Progenitor cell of endocrine pancreas (in vitro differentiated cells): ENCODE measurements around the gene EIF4G2. TPM values are rescaled to one million over a fixed set of nuclear protein-coding genes. Genes with fewer than 3 reads are reported as not detected.
"Not testable (repeated sequence)": the region's sequence is repeated elsewhere in the genome, so short reads cannot be mapped to it uniquely, and the experiment has no call there.

Experiments used
- DNase-seq: peaks from one replicate; pipeline ENCODE4 v3.0.0; 2021; ENCODE audit warnings: low spot score; ENCODE audit not compliant: unreplicated experiment
- H3K27ac Mint-ChIP-seq: 2 replicates; pipeline ENCODE4 v1.8.0; 2021; ENCODE audit warnings: mild to moderate bottlenecking, moderate library complexity, mixed read lengths
- H3K27me3 Mint-ChIP-seq: 2 replicates; pipeline ENCODE4 v1.8.0; 2021; ENCODE audit warnings: mixed read lengths
- H3K36me3 Mint-ChIP-seq: 2 replicates; pipeline ENCODE4 v1.8.0; 2022; ENCODE audit warnings: mixed read lengths; ENCODE audit not compliant: insufficient read depth
- H3K4me1 Mint-ChIP-seq: 2 replicates; pipeline ENCODE4 v1.8.0; 2021; ENCODE audit warnings: low read depth, mixed read lengths
- H3K4me3 Mint-ChIP-seq: 2 replicates; pipeline ENCODE4 v1.8.0; 2021; ENCODE audit warnings: low read depth, mild to moderate bottlenecking, moderate library complexity, mixed read lengths
- H3K9me3 Mint-ChIP-seq: 2 replicates; pipeline ENCODE4 v1.8.0; 2021; ENCODE audit warnings: low read depth, mixed read lengths
- CTCF ChIP-seq: fragments of 200-600 bp; sonication (generic); IDR thresholded peaks from one replicate; pipeline ENCODE4 v1.5.0; 2021; ENCODE audit warnings: antibody characterized with exemption, mild to moderate bottlenecking; ENCODE audit not compliant: unreplicated experiment
- total RNA-seq: library from RNA; stranded (reverse); gene quantifications from 2 replicates; pipeline ENCODE4 v1.2.1, GENCODE V29; 2021

Gene EIF4G2
- total RNA-seq, 1 donor from 2014 or later: 1,076 TPM

DNA sequence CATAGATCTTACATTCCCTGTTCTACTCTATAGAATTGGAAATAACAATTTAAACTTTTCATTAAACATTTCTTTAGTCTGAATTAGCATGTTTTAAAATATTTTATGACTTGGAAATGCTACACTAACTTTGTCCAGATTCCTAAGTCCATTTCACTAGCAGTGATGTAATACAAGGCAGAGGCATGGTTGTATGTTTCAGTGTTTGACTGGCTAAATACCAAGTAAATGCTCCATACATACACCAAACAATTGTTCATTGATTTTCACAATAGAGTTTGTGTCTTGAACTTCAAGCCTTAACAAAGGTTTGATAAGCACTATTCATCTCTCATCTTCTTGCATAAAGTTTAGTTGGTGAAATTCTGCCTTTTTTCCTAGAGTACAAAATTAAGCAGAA is 35.6 kb upstream of the EIF4G2 start:
- peaks cover 3% of the 10 kb centered on the region for H3K4me1 Mint-ChIP-seq
- no peak for TF ChIP-seq CTCF
- no peak overlapping the region for H3K27ac Mint-ChIP-seq
- H3K4me3 Mint-ChIP-seq: no peak overlapping the region
- no peaks in the 10 kb centered on the region for H3K9me3 Mint-ChIP-seq
- DNase-seq: no peak
- H3K36me3 Mint-ChIP-seq: no peaks in the 10 kb centered on the region
- H3K27me3 Mint-ChIP-seq: no peaks in the 10 kb centered on the region

DNA sequence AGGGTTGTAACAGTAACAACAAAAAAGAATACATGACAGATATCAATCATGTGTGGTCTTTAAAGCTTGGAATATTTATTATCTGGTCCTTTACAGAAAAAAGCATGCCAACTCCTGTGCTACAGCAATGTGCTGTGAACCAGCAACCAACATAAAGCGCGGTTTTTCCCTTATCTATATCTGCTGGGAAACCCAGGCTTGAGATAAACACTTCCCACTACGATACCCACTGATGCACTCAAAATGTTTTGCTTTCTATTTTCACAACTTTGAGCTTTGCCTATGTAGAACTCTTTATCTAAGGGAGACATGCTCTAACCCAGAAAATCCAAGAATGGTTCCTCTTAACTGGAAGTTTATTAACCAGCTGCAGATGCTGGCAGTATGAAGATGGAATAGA is 30.2 kb upstream of the EIF4G2 start:
- H3K4me1 Mint-ChIP-seq: peaks cover 3% of the 10 kb centered on the region
- H3K27me3 Mint-ChIP-seq: peaks cover 4% of the 10 kb centered on the region
- H3K36me3 Mint-ChIP-seq: no peaks in the 10 kb centered on the region
- no peak for TF ChIP-seq CTCF
- H3K27ac Mint-ChIP-seq: no peak overlapping the region
- no peak overlapping the region for H3K4me3 Mint-ChIP-seq
- peaks cover 4% of the 10 kb centered on the region for H3K9me3 Mint-ChIP-seq
- no peak for DNase-seq

DNA sequence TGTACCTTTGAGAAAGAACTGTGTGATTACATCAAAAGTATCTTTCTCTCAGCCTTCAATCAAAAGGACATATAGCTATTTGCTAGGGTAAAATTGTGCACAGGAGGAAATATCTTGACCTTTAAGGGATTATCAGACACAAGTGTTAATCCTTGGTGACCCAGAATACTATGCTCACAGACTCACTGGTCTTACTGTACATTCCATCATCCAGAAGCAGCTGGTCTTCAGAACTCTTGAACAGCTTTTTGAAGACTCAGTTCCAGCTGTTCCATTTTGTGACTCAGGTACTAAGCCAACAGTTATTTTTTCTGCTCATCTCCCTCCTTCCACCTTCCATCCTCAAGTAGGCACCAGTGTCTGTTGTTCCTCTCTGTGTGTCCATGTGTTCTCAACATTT is 29.4 kb upstream of the EIF4G2 start:
- no peak for DNase-seq
- Mint-ChIP-seq H3K9me3 (peaks cover 4% of the 10 kb centered on the region), H3K27ac (no peak overlapping the region)

DNA sequence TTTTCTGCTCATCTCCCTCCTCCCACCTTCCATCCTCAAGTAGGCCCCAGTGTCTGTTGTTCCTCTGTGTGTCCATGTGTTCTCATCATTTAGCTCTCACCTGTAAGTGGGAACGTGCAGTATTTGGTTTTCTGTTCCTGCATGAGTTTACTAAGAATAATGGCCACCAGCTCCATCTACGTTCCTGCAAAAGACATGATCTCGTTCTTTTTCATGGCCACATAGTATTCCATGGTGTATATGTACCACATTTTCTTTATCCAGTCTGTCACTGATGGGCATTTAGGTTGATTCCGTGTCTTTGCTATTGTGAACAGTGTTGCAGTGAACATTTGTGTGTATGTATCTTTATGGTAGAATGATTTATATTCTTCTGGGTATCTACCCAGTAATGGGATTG is 28.2 kb upstream of the EIF4G2 start:
- H3K27ac Mint-ChIP-seq, H3K4me1 Mint-ChIP-seq, DNase-seq, H3K27me3 Mint-ChIP-seq, H3K36me3 Mint-ChIP-seq, H3K9me3 Mint-ChIP-seq, H3K4me3 Mint-ChIP-seq: not testable (repeated sequence)

More for the DNA sequence above, 29.4 kb upstream of the EIF4G2 start:
- Mint-ChIP-seq H3K4me3 (no peak overlapping the region), H3K36me3 (no peaks in the 10 kb centered on the region), H3K27me3 (peaks cover 4% of the 10 kb centered on the region), H3K4me1 (peaks cover 3% of the 10 kb centered on the region)
- no peak for TF ChIP-seq CTCF

DNA sequence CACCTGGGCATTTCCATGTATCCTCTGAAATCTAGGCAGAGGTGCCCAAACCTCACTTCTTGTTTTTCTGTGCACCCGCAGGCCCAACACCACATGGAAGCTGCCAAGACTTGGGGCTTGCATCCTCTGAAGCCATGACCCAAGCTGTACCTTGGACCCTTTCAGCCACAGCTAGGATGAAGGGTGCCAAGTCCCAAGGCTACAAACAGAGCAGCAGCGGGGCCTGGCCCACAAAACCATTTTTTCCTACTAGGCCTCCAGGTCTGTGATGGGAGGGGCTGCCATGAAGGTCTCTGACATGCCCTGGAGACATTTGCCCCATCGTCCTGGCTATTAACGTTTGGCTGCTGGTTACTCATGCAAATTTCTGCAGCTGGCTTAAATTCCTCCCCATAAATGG is 20.4 kb upstream of the EIF4G2 start:
- no peak for TF ChIP-seq CTCF
- H3K4me1 Mint-ChIP-seq: no peaks in the 10 kb centered on the region
- DNase-seq: no peak
- H3K27ac Mint-ChIP-seq: no peak overlapping the region
- no peaks in the 10 kb centered on the region for H3K9me3 Mint-ChIP-seq
- H3K4me3 Mint-ChIP-seq: no peak overlapping the region
- no peaks in the 10 kb centered on the region for H3K36me3 Mint-ChIP-seq
- peaks cover 3% of the 10 kb centered on the region for H3K27me3 Mint-ChIP-seq

GRCh38 chr11:10828402-10828801 is 19.7 kb upstream of the EIF4G2 start:
- no peak for DNase-seq
- peaks cover 3% of the 10 kb centered on the region for H3K27me3 Mint-ChIP-seq
- H3K4me3 Mint-ChIP-seq: no peak overlapping the region
- H3K27ac Mint-ChIP-seq: no peak overlapping the region
- no peaks in the 10 kb centered on the region for H3K9me3 Mint-ChIP-seq
- no peaks in the 10 kb centered on the region for H3K36me3 Mint-ChIP-seq
- H3K4me1 Mint-ChIP-seq: no peaks in the 10 kb centered on the region
- no peak for TF ChIP-seq CTCF
